ENCODE data around the gene ERAP2. TPM values are rescaled to one million over a fixed set of nuclear protein-coding genes. Genes with fewer than 3 reads are reported as not detected.

The ERAP2 gene
- total RNA-seq, 2 donors from 2014 or later, result 7.7 to 19.0 TPM

DNA sequence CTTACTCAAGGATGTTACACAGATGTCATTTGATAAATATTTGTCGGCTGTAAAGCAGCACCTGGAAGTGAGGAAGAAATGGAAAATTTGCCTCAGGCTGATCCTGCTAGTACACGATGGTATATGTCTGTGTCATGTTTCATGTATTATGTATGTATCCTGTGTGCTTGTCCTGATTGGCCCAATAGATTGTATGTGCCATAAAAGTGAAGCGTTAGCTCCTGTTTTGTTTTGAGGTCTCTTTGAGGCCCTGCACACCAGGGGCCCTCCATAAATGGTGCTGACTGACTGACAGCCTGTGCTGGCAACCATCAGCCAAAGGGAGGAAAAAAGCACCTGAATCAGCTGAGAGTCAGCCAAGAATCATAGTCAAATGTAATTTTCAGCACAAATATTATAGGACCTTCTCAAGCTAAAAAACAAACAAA lies 47.7 kb downstream of the ERAP2 start:
- no peaks in the 10 kb centered on the region for H3K27me3 ChIP-seq (replicated peaks; ENCODE audit: insufficient read depth)
- no peaks in the 10 kb centered on the region for H3K4me1 ChIP-seq (replicated peaks)
- no peaks in the 10 kb centered on the region for H3K36me3 ChIP-seq
- peak overlapping the region; percentile 43 to 59 for H3K27ac ChIP-seq
- TF ChIP-seq, protein P1, sequence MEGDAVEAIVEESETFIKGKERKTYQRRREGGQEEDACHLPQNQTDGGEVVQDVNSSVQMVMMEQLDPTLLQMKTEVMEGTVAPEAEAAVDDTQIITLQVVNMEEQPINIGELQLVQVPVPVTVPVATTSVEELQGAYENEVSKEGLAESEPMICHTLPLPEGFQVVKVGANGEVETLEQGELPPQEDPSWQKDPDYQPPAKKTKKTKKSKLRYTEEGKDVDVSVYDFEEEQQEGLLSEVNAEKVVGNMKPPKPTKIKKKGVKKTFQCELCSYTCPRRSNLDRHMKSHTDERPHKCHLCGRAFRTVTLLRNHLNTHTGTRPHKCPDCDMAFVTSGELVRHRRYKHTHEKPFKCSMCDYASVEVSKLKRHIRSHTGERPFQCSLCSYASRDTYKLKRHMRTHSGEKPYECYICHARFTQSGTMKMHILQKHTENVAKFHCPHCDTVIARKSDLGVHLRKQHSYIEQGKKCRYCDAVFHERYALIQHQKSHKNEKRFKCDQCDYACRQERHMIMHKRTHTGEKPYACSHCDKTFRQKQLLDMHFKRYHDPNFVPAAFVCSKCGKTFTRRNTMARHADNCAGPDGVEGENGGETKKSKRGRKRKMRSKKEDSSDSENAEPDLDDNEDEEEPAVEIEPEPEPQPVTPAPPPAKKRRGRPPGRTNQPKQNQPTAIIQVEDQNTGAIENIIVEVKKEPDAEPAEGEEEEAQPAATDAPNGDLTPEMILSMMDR (IDR thresholded peaks at IDR 0.05), result no peak
- no peak for TF ChIP-seq POLR2A (IDR thresholded peaks at IDR 0.05)
- TF ChIP-seq POLR2AphosphoS5 (IDR thresholded peaks at IDR 0.05), result no peak
- no peaks in the 10 kb centered on the region for H3K9me3 ChIP-seq
- intact Hi-C loops (cut with DNase I), result no loop called here
- H3K4me3 ChIP-seq, result no peak overlapping the region
- 20% methylated on average over 3 of the region's 3 CpGs for WGBS
- no peak for DNase-seq (ENCODE audit: low spot score)

DNA sequence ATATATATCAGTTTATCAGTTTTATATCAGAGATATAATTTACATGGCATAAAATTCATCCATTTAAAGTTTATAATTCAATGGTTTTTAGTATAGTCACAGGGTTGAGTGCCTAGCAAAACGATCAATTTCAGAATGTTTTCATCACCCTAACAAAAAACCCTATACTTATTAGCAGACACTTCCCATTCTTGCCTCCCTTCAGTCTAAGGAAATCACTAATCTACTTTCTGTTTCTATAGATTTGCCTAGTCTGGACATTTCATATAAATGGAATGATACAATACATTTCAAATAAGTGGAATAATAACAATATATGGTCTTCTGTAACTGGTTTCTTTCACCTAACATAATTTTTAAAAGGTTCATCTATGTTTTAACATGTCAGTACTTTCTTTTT lies 50.0 kb downstream of the ERAP2 start:
- no peak for DNase-seq (ENCODE audit: low spot score)
- TF ChIP-seq, protein P1 (IDR thresholded peaks at IDR 0.05), result no peak
- no peak for TF ChIP-seq POLR2A (IDR thresholded peaks at IDR 0.05)
- no peak for TF ChIP-seq POLR2AphosphoS5 (IDR thresholded peaks at IDR 0.05)

DNA sequence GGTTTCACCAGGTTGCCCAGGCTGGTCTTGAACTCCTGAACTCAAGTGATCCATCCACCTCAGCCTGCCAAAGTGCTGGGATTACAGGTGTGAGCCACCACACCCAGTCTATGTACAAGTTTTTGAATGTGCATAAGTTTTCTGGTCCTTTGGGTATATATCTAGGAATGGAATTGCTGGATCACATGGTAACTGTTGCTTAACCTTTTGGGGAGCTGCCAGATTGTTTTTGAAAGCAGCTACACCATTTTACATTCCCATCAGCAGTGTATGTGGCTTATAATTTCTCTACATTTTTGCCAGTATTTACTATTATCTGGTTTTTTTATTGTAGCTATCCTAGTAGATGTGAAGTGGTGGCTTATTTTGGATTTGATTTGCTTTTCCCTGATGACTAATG lies 50.7 kb downstream of the ERAP2 start:
- TF ChIP-seq POLR2A (IDR thresholded peaks at IDR 0.05), result no peak
- TF ChIP-seq, protein P1 (IDR thresholded peaks at IDR 0.05), result no peak
- TF ChIP-seq POLR2AphosphoS5 (IDR thresholded peaks at IDR 0.05), result no peak
- H3K4me3 ChIP-seq, result no peak overlapping the region
- no peaks in the 10 kb centered on the region for H3K27me3 ChIP-seq (replicated peaks; ENCODE audit: insufficient read depth)
- H3K36me3 ChIP-seq, result no peaks in the 10 kb centered on the region
- DNase-seq (ENCODE audit: low spot score), result no peak
- H3K4me1 ChIP-seq (replicated peaks), result no peaks in the 10 kb centered on the region
- intact Hi-C loops (cut with DNase I), result no loop called here
- H3K9me3 ChIP-seq, result no peaks in the 10 kb centered on the region
- H3K27ac ChIP-seq, result no peak overlapping the region

More for the DNA sequence above, 50.0 kb downstream of the ERAP2 start:
- H3K4me1 ChIP-seq (replicated peaks), result no peaks in the 10 kb centered on the region
- H3K9me3 ChIP-seq, result no peaks in the 10 kb centered on the region
- WGBS, result 98% methylated on average over 1 of the region's 1 CpG
- intact Hi-C loops (cut with DNase I), result no loop called here
- no peaks in the 10 kb centered on the region for H3K27me3 ChIP-seq (replicated peaks; ENCODE audit: insufficient read depth)
- no peaks in the 10 kb centered on the region for H3K36me3 ChIP-seq
- no peak overlapping the region for H3K4me3 ChIP-seq
- H3K27ac ChIP-seq, result no peak overlapping the region

DNA sequence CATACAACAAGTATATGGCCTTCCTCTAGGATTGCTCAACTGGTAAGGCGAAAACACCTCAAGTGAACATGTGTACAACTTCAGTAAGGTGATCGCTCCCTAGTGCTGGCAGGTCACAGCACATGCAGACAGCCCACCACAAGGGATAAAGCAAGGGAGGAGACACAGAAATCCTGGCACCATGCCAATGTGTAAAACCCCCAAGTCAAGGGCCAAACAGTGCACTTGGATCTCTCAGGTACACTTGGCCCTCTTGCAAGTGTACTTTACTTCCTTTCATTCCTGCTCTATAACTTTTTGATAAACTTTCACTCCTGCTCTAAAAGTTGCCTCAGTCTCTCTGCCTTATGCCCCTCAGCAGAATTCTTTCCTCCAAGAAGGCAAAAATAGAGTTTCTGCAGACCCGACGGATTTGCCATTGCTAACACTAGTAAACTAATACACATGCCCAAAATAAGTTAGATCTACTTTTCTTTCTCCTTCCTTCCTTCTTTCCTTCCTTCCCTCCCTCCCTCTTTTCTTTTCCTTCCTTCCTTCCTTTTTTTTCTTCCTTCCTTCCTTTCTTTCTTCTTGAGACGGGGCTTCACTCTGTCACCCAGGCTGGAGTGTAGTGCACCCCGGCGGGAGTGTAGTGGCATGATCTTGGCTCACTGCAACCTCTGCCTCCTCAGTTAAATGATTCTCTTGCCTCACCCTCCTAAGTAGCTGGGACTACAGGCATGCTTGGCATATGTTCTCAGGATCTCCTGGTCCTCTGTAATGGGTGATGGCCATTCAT lies 52.8 kb downstream of the ERAP2 start:
- 91% methylated on average over 7 of the region's 7 CpGs for WGBS
- TF ChIP-seq POLR2A (IDR thresholded peaks at IDR 0.05) (no peak), POLR2AphosphoS5 (IDR thresholded peaks at IDR 0.05) (no peak)
- TF ChIP-seq, protein P1 (IDR thresholded peaks at IDR 0.05), result no peak
- intact Hi-C loops (cut with DNase I), result no loop called here

DNA sequence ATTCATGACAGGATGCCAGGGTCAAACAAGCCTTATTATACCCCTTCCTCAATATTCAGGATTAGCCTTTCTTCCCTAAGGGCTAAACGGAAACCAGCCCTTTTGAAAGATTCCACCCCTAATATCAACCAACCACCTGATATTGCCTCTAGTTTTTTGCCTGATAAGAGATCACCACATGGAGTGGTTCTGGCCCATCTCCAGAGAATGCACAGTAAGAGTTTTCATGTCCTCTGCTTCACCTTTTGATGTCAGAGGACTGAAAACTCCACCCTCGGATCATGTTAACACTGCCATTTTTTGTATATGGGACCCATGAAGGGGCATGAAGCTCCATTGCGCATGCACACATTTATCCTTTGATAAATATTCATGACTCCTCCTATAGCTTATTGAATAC lies 53.8 kb downstream of the ERAP2 start:
- Histone ChIP-seq H3K9me3 (no peaks in the 10 kb centered on the region), H3K27ac (no peak overlapping the region), H3K36me3 (no peaks in the 10 kb centered on the region), H3K4me3 (no peak overlapping the region), H3K27me3 (replicated peaks; ENCODE audit: insufficient read depth) (no peaks in the 10 kb centered on the region), H3K4me1 (replicated peaks) (peaks cover 6% of the 10 kb centered on the region)
- no peak for DNase-seq (ENCODE audit: low spot score)
- intact Hi-C loops (cut with DNase I), result loop anchor here (5.0 to 10.0 kb wide), 2 partner anchors 175 to 232 kb away; no protein-coding TSS in a partner anchor
- TF ChIP-seq, protein P1 (IDR thresholded peaks at IDR 0.05), result no peak
- TF ChIP-seq POLR2AphosphoS5 (IDR thresholded peaks at IDR 0.05), result no peak
- TF ChIP-seq POLR2A (IDR thresholded peaks at IDR 0.05), result no peak
- 82% methylated on average over 3 of the region's 3 CpGs for WGBS

More for the DNA sequence above, 52.8 kb downstream of the ERAP2 start:
- Histone ChIP-seq H3K36me3 (no peaks in the 10 kb centered on the region), H3K9me3 (no peaks in the 10 kb centered on the region), H3K27me3 (replicated peaks; ENCODE audit: insufficient read depth) (no peaks in the 10 kb centered on the region), H3K4me1 (replicated peaks) (peaks cover 6% of the 10 kb centered on the region), H3K4me3 (no peak overlapping the region), H3K27ac (no peak overlapping the region)
- no peak for DNase-seq (ENCODE audit: low spot score)
